ENCODE measurements around the gene MLKL. TPM values are rescaled to one million over a fixed set of nuclear protein-coding genes. Genes with fewer than 3 reads are reported as not detected.

MLKL gene
- 4.3 and 10.0 TPM in 2 replicates for total RNA-seq

GRCh38 chr16:74700438-74701225, at the start of gene MLKL:
Gene MLKL (minus strand): TSS chr16:74700862. CDS start chr16:74695757, 5,105 bp downstream.

GRCh38 chr16:74666425-74667254, 34.0 kb downstream of the MLKL start, which contains the start of gene RFWD3:
Gene RFWD3 (minus strand): TSS chr16:74666877. CDS start chr16:74661449, 5,428 bp downstream.

Other genes starting within 250 kb of the MLKL start
- 158 and 172 TPM in 2 replicates for gene GLG1, start 93.7 kb downstream of the MLKL start, total RNA-seq
- gene RFWD3, start 34.0 kb downstream of the MLKL start, total RNA-seq = 10.2 and 20.0 TPM in 2 replicates
- gene FA2H, start 74.0 kb upstream of the MLKL start, total RNA-seq = not detected in 2 replicates